Fibroblast of skin of abdomen (primary cell): Measurements from ENCODE around the gene KIF5A. TPM values are rescaled to one million over a fixed set of nuclear protein-coding genes. Genes with fewer than 3 reads are reported as not detected.
A peak's percentile ranks its signal among the peaks of the same experiment; 100 is the strongest.
"Not testable (repeated sequence)": the region's sequence is repeated elsewhere in the genome, so short reads cannot be mapped to it uniquely, and the experiment has no call there.

Source experiments
- DNase-seq: peaks from one replicate; pipeline ENCODE4 v3.0.0-alpha.2; 2013
- polyA plus RNA-seq, 2 experiments: library from polyadenylated mRNA; unstranded; fragments of 120-200 nt; gene quantifications; one replicate each; pipeline ENCODE4 v1.2.1, GENCODE V29; 2013; ENCODE audit not compliant: insufficient read length in 2 of 2

Gene KIF5A
- 2.9 TPM for polyA plus RNA-seq (2013, experiment 1 of 2; ENCODE audit: insufficient read length)
- polyA plus RNA-seq (2013, experiment 2 of 2; ENCODE audit: insufficient read length) = 3.3 TPM

DNA sequence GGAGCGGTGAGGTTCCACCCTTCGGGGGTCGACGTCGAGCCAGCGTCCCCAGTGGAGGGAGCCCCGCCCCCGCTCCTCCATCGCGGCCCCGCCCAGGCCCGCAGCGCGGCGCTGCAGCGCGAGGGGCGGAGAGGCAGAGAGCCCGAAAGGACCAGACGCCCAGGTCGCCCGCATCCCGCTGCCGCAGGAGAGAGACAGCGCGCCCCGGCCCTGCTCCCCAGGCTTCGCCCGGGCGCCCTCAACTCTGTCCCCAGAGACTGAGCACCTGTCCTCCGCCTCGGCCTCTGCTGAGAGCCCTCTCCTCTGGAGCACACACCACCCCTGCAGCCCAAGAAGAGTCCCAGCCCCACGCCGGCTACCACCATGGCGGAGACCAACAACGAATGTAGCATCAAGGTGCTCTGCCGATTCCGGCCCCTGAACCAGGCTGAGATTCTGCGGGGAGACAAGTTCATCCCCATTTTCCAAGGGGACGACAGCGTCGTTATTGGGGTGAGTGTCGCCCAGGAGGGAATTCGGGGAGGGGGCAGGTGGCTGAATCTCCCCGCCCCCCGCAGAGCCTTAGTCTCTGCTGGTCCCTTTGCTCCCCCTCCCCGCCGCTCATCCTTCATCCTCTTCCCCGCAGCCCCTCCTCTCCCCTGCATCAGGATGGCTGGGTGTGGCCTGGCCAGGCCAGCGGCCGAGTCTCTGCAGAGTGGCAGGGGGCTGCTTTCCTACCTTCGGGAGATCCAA lies at the start of gene KIF5A:
Gene KIF5A (plus strand): TSS at position 136 of the 732 bp plus-strand sequence. CDS start 228 bp downstream, at position 364.
- DNase-seq = no peak

DNA sequence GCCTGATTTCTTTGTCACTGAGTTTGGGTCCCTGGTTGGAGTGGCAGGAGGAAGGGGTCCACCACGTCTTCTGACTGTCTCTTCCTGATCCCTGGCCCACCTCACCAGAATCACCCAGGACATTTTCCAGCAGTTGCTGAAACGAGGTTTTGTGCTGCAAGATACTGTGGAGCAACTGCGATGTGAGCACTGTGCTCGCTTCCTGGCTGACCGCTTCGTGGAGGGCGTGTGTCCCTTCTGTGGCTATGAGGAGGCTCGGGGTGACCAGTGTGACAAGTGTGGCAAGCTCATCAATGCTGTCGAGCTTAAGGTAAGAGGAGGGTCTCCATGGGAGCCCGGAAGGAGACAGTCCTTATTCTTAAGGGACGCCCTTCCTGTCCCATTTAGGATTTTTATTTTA lies 49.6 kb upstream of the KIF5A start:
- no peak for DNase-seq

DNA sequence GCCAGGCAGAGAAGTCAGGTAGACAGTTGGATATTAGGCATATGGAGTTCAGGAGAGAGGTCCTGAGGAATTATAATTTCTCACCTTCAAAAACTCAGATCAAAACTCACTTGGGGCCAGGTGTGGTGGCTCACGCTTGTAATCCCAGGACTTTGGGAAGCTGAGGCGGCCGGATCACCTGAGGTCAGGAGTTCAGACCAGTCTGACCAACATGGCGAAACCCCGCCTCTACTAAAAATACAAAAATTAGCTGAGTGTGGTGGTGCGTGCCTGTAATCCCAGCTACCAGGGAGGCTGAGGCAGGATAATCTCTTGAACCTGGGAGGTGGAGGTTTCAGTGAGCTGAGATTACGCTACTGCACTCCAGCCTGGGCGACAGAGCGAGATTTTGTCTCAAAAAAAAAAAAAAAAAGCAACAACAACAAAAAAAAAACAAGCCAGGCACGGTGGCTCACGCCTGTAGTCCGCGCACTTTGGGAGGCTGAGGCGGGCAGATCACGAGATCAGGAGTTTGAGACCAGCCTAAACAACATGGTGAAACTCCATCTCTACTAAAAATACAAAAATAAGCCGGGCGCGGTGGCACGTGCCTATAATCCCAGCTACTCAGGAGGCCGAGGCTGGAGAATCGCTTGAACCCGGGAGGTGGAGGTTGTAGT lies 47.4 kb upstream of the KIF5A start:
- DNase-seq = not testable (repeated sequence)

DNA sequence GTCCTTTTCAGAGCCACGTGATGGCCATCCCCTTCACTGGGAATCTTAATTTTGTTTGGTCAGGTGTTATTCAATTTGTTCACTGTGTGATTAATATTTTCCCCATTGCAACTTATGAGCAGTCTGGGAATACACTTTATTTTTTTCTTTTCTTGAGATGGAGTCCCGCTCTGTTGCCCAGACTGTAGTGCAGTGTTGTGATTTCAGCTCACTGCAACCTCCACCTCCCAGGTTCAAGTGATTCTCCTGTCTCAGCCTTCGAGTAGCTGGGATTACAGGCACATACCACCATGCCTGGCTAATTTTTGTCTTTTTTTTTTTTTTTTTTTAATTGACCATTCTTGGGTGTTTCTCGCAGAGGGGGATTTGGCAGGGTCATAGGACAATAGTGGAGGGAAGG lies 43.3 kb upstream of the KIF5A start:
- DNase-seq = not testable (repeated sequence)

DNA sequence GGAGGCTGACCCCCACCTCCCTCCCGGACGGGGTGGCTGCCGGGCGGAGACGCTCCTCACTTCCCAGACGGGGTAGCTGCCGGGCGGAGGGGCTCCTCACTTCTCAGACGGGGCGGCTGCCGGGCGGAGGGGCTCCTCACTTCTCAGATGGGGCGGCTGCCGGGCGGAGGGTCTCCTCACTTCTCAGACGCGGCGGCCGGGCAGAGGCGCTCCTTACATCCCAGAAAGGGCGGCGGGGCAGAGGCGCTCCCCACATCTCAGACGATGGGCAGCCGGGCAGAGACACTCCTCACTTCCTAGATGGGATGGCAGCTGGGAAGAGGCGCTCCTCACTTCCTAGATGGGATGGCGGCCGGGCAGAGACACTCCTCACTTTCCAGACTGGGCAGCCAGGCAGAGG lies 42.0 kb upstream of the KIF5A start:
- DNase-seq = not testable (repeated sequence)

DNA sequence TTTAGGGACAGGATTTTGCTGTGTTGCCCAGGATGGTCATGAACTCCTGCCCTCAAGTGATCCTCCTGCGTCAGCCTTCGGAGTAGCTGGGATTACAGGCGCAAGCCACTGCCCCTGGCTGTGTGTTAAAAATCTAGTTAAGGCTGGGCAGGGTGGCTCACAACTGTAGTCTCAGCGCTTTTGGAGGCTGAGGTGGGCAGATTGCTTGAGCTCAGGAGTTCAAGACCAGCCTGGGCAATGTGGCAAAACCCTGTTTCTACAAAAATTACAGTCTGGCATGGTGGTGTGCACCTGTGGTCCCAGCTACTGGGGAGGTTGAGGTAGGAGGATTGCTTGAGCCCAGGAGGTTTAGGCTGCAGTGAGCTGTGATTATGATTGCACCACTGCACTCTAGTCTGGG lies 38.7 kb upstream of the KIF5A start:
- no peak for DNase-seq

DNA sequence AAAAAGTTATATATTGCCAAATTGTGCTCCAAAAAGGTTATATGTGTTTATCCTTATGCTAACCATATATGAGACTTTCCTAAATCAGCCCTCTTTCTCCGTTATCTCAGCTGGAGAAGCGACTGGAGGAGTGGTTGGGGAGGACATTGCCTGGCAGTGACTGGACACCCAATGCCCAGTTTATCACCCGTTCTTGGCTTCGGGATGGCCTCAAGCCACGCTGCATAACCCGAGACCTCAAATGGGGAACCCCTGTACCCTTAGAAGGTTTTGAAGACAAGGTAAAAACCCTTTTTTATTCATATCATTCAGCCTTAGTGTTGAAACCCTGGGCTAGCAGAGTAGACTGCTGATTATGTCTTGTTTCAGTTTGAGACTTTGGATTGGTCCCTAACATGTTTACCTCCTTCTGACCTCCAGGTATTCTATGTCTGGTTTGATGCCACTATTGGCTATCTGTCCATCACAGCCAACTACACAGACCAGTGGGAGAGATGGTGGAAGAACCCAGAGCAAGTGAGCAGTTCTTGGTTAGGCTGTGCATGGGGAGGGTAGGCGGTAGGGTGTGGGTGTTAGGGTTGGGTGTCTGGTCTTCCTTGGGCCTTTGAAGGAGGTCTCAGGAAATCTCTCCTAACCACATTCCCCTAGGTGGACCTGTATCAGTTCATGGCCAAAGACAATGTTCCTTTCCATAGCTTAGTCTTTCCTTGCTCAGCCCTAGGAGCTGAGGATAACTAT lies 38.1 kb upstream of the KIF5A start:
- DNase-seq = no peak

DNA sequence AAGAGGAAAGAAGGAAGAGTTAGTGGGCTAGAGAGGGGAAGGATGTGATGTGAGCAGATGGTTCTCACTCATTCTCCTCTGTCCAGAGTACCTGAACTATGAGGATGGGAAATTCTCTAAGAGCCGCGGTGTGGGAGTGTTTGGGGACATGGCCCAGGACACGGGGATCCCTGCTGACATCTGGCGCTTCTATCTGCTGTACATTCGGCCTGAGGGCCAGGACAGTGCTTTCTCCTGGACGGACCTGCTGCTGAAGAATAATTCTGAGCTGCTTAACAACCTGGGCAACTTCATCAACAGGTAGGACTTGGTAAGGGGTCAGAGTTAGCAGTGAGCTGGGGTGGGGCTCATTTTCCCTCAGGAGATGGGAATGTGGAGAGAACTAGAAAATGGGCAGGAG lies 37.2 kb upstream of the KIF5A start:
- DNase-seq = no peak

DNA sequence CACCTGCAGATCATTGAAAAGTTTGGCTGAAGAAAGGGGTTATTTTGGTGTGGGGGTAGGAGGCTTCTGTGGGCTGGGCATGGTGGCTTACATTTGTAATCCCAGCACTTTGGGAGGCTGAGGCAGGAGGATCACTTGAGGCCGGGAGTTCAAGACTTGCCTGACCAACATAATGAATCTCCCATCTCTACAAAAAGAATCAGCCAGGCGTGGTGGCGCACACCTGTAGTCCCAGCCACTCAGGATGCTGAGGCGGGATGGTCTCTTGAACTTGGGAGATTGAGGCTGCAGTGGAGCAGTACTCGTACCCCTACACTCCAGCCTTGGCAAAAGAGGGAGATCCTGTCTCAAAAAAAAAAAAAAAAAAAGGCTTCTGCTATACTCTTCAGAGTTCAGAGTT lies 36.6 kb upstream of the KIF5A start:
- no peak for DNase-seq

DNA sequence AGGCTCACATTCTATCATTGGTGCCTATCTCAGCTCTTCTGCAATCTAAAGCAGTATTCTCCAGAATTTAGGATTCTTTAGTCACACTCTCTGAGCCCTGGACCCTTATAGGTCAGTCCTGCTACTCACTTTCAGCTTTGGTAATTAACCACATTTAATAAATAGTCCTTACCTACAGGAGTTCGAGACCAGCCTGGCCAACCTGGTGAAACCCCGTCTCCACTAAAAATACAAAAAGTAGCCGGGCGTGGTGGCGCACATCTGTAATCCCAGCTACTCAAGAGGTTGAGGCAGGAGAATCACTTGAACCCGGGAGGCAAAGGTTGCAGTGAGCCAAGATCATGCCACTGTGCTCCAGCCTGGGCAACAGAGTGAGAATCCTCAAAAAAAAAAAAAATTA lies 36.2 kb upstream of the KIF5A start:
- DNase-seq = not testable (repeated sequence)

DNA sequence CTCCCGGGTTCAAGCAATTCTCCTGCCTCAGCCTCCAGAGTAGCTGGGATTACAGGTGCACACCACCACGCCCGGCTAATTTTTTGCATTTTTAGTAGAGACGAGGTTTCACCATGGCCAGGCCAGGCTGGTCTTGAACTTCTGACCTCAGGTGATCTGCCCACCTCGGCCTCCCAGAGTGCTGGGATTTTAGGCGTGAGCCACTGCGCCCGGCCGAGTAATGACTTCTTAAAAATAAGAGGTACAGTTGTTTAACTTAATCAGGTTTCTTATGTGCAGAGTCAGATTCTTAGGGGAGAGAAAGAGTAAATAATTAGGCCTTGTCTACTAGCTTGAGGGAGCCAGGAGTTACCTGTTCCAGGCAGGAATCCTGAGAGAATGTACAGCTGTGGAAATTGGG lies 35.6 kb upstream of the KIF5A start:
- DNase-seq = not testable (repeated sequence)

DNA sequence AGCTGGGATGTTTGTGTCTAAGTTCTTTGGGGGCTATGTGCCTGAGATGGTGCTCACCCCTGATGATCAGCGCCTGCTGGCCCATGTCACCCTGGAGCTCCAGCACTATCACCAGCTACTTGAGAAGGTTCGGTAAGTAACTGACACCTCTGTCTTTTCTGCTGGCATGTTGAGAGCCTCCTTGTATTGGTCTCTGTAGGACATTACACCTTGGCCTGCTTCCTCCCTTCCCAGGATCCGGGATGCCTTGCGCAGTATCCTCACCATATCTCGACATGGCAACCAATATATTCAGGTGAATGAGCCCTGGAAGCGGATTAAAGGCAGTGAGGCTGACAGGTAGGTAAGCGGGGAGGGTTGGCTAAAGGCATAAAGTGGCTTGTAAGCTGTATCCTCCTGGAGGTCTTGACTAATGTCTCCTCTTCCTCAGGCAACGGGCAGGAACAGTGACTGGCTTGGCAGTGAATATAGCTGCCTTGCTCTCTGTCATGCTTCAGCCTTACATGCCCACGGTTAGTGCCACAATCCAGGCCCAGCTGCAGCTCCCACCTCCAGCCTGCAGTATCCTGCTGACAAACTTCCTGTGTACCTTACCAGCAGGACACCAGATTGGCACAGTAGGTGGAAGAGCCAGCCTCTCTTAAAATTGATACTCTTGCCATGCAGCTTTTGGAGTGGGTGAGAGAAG lies 35.0 kb upstream of the KIF5A start:
- no peak for DNase-seq

DNA sequence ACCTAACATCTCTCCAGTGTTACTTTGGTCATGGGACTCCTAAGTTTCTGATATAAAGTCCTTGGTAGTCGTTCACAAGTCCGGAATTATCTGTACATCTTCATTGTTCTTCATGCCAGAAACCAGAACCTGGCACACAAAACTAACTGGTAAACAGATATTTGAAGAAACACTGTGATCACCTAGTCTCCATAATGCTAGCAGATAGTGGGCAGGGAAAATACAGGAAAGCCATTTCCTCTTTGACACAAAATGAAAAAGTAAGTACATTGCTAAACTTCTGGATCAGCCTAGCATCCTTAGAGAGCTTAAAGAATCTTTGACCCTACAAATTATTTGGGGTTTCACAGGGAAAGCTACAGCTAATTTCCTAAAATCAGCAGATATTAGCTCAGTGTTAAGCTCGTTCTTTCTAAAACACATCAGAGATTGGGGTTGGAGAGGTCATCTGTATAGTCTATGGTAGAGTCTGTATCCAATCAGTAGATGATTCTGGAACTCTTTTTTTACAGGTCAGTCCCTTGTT lies 34.4 kb upstream of the KIF5A start:
- DNase-seq = no peak

DNA sequence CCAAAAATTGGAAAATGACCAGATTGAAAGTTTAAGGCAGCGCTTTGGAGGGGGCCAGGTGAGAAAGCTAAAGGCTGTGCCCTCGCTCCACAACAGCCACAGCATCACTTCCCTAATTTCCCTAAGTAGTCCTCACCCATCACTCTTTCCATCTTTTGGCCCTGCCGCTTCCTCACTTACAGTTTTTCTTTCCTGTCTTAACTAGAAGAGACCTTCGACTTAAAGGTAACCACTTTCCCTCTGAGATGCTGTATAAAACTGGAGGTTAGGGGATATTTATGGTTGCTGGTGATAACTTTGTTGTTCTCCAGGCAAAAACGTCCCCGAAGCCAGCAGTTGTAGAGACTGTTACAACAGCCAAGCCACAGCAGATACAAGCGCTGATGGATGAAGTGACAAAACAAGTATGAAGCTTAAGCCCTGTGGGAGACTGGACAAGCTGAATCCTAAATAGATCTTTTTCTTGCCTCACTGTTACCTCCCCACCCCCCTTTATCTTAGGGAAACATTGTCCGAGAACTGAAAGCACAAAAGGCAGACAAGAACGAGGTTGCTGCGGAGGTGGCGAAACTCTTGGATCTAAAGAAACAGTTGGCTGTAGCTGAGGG lies 33.8 kb upstream of the KIF5A start:
- no peak for DNase-seq

DNA sequence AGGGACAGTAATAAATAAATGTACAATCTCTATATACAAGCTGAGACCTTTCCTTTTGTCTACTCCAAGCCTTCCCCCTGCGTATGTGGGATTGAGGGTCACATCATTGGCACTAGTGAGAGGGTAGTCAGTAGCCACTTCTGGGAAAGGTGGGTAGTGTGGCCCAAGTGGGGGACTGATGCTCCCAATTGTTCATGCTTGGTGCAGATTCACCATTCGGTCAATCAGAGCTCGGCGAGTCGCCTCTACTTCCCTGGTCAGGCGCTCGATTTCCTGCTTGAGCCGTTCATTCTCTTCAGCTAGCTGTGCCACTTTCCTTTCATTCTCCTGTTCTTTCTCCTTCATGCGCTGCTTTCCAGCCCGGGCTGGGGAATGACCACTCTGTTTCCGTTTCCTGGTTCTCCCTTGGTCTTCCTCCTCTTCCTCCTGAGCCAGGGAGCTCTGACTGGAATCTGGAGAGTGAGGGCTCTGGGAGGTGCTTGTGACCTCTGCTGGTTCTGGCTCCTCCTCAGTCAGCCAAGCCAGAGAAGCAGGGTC lies 33.2 kb upstream of the KIF5A start:
- no peak for DNase-seq

DNA sequence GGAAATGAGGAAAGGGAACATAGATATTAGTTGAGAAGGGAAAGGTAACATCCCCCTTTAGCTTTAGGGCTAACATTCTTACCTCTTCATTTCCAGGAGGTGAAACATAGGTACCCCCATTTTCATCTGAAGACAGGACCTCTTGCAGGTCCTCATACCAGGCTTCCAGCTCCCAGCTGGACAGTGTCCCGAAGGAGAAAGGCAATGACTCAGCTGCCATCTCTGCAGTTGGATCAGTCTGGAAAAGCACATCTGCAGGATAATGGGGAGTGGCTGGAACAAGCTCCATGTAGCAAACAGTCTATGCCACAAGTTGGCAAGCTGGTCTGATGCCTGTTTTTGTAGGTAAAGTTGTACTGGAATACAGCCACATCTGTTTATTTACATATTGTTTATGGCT lies 32.7 kb upstream of the KIF5A start:
- peak; percentile 59 for DNase-seq

DNA sequence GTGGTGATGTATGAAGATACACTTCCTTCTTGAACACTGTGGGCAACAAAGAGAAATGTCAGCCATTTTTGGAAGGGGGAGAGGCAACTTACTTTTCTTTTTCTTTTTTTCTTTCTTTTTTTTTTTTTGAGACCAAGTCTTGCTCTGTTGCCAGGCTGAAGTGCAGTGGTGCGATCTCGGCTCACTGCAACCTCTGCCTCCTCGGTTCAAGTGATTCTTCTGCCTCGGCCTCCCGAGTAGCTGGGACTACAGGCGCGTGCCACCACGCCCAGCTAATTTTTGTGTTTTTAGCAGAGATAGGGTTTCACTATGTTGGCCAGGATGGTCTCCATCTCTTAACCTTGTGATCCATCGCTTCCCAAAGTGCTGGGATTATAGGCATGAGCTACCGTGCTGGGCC lies 32.1 kb upstream of the KIF5A start:
- not testable (repeated sequence) for DNase-seq

DNA sequence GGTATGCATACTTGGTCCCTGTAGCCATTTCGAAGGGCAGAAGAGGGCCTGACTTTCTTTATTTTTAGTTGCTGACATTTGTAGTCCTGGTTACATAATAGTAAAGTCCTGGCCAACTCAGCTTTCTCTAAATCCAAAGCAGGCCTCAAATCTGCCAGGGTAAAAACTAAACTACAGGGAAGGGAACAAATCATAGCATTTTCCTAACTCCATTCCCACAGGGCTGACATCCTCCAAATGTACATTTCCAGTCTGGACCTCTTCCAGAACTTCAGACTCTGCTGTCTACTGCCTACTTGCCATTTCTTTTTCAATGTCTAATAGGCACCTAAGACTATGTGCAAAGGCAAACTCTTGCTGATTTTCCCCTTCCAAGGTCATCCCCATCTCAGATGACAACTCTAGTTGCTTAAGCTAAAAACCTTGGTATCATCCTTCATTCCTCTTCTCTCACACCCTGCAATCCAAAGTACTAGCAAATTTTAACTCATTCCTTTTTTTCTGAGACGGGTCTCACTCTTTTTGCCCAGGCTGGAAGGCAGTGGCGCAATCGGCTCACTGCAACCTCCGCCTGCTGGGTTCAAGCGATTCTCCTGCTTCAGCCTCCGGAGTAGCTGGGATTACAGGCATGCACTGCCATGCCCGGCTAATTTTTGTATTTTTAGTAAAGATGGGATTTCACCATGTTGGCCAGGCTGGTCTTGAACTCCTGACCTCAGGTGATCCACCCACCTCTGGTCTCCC lies 31.5 kb upstream of the KIF5A start:
- DNase-seq = no peak

DNA sequence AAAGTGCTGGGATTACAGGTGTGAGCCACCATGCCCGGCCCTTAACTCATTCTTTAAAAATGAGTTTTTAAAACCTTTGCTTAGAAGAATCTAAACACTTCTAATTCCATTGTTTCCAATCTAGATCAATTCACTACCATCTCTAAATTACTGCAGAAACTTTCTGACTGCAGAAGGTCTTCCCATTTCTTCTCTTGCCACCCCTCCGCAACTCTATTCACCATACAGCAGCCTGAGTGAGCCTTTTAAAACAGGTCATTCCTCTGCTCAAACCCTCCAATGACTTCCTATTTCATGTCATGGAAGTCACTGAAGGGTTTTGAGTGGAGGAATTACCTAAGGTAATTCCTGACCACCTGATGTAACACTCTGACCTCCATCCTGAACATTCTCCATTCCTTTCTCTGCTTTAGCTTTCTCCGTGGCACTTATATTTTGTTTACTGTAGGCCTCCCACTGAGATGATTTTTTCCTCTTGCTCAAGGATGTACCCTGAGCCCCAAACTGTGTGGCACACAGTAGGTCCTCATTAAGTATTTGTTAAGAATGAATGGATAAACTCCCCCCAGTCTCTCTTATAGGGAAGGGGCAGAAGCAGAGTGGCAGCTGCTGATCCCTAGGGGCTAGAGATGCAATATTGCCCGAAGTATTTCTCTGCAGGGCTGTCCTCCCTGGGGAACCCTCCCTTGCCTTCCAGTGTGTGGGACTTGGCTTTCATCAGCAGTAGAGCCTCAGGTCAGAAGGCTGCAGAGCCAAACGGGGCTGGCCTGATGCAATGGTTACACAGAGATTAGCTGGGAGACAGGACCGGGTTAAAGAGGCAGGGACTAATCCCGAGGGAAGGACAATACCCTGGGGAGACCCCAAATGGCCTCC lies 30.7 kb upstream of the KIF5A start:
- DNase-seq = peak; percentile 47

DNA sequence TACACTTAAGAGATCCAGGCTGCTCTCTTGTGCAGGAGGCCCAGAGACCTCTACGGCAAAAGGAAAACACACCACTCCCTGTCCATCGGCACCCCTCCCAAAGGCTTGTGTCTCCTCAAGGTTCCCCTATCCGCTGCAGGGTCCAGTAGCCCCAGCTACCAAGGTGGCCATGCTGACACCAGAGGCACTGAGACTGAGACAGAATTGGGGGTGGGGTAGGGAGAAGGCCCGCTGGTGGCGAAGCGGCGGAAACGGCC lies 30.1 kb upstream of the KIF5A start:
- peak; percentile 27 for DNase-seq
